ENCODE data around the gene NHSL1.

Gene NHSL1

DNA sequence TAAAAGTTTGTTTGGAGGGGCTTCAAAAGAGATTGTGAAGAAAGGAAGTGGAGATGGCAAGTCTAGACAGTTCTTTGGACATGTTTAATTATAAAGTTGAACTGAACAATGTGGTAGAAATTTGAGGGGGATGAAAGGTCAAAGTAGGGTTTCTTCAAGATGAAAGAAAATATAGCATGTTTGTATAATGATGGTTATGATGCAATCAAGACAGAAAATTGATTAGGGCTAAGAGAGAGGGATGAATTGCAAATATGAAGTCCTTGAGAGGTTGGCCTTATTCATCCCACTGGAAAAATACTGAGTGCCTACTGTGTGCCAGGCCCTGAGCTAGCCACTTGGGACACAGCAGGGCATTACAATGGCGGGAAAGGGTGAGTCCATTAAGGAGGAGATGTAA is 37.6 kb downstream of the NHSL1 start:
- no peak for DNase-seq (ENCODE audit: low read depth)

DNA sequence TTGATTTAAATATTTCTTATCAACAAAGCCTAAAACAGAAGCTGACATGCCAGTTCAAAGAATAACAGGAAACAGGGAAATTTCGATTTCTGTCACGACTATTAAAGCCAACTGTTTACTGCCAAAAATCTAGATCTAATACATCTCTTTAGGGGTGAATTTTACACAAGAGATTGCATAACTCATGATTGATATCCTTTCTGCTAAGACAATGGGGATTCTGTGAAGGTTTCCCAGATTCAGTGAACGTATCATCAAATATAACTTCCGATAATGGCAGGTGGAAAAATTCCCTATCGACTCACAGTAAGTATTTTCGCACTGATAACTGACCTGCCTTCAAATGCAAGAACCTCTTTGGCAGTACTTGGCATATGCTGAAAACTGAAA is 42.9 kb downstream of the NHSL1 start:
- DNase-seq (ENCODE audit: low read depth), result no peak

DNA sequence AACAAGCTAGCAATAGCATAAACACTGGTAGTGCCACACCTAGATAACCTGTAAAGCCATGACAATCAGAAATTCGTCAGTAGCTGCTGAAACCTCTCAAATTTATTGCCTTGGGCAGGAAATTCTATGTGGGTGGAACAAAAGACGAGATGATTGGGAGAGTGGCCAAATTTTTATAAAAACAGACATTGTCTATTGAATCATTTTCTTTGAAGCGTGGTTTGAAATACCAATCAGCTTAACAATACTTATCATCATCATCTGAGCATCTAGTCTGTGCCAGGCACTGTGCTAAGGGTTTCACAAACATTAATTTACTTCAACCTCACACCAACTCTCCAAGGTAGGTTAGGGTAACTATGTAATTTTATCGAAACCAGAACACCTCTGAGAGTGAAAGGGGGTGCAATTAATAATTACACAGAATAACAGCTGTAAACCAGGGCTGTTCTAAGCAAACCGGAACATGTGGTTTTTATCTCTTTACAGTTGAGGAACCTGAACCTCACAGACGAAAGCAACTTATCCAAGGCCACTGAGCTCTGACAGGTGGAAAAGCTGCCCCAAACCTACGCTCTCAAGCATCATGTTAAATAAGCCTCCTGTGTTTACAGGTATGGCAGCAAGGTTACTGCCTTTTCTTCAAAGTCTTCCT is 43.4 kb downstream of the NHSL1 start:
- DNase-seq (ENCODE audit: low read depth), result peak; percentile 18

DNA sequence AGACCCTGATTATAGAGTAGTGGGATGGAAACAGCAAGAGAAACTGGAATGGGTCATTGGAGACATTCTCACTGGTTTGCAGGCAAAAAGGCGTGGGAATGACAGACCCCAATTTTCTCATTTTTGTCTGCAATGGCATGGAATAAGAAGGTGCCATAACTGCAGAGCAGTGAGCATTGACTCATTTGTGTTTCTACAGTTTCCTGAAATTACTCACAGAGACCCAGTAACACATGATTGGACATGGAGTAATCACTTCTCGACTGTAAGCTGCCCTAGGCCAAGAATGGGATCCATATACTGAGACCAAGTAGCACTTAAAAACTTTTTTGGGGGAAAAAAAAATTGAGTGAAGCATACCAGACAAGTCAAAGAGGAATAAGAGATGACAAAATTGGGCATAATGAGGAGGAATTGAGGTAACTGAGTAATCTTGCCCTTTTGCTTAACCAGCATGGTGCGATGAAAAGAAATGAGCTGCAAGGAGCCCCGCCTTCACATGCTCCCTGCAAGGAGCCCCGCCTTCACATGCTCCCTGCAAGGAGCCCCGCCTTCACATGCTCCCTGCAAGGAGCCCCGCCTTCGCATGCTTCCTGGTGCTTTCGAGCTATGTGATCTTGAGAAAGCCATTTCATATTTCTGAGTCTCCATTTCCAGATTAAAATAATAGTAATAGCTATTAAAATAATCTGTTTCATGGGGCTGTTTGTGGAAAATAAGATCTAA is 44.1 kb downstream of the NHSL1 start:
- DNase-seq (ENCODE audit: low read depth), result no peak

DNA sequence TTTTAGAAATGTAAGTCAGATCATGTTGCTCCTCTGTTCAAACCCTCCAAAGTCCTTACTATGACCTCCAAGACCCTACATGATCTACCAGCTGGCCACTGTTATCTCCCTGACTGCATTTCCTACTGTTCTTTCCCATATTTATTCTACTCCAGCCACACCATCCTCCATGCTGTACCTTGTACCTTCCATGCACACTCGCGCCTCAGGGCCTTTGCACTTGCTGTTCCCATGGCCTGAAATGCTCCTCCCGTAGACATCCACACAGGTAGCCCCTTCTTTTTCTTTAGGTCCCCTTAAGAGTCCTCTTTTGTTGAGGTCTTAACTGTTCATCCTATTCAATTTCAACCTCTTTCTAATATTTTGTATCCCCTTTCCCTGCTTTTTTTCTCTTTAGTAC is 48.3 kb downstream of the NHSL1 start:
- no peak for DNase-seq (ENCODE audit: low read depth)

DNA sequence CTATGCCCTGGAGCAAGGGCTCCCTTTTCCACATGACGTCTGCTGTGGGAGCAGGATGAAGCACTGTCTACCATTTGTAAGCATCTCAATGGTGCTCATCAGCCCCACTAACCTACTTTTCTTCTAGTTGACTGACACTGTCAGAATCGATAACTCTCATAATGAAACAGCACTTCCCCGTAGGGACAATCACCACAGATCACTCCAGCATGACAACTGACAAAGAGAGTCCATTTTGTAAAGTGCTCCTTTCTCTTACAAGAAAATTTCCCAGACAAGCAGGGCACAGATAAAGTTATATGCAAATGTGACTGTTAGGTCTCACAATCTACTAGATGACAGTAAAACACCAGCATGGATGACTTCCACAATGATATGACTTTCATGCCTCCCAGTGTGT is 48.8 kb downstream of the NHSL1 start:
- DNase-seq (ENCODE audit: low read depth), result no peak

DNA sequence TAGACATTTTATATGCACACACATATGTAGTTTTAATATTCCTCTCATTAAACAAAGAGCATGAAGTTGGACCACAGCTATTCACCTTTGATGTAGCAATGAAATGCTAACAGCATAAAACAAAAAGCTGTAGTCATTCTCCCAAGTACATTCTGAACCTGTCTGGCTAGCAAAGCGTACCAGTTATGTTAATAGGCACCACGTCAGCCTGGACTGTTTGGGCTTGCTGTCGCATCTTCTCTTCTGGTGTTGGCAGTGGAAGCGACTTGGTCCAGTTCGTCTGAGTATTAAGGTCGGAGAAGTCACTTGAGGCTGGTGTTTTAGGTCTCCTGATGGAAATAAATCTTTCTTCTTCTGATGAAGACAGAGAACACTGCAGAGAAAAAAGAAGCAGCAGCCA is 52.5 kb downstream of the NHSL1 start:
- no peak for DNase-seq (ENCODE audit: low read depth)

DNA sequence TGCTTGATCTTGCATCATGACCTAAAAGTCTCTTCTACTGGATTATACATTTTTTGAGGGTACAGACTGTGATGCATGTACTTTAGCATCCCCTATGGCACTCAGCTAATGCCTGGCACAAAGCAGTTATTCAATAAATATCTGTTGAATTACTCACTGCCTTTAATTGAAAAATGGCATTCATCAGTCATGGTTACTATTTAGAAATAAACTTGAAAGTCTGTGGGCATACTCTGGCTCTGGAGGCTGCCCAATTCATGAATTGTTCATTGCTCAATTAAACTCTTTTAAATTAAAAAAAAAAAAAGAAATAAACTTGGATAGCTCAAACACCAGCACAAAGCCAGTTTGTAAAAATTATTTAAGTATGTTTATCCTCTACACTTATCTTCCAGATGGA is 55.3 kb downstream of the NHSL1 start:
- DNase-seq (ENCODE audit: low read depth), result no peak

DNA sequence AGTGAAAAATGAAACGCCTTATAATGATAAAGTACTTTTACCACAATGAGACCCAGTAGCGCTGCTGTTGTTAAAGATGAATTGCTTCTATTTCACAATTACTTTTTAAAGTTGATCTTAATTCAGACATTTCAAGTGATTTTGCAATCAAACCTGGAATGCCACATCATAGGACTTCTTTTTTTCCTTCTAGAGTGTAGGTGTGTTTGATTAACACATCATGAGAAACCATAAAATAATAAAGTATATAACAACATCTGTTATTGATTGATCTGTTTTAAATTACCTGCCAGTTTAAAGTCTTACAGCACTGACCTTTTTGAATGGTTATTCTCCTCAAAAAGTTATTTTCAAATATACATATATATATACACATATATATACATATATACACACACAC is 56.6 kb downstream of the NHSL1 start:
- DNase-seq (ENCODE audit: low read depth), result no peak

DNA sequence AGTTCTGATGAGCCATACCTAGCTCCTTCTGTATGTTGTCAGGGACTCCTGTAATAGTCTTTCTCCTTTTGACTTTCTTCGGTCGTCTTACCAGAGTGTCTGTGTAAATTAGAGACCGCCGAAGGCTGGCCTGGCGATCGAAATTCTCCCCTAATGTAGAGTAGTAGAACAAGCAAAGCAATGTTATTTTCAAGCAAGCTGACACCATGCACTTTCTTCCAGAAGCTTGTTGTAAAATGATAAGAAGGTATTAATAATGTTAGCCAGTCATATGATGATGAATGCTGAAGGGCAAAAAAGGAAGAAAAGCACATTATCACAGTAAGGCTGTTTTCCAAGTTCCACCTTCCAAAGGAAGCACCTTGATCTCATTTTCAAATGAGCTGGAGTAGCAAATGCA is 57.3 kb downstream of the NHSL1 start:
- no peak for DNase-seq (ENCODE audit: low read depth)

DNA sequence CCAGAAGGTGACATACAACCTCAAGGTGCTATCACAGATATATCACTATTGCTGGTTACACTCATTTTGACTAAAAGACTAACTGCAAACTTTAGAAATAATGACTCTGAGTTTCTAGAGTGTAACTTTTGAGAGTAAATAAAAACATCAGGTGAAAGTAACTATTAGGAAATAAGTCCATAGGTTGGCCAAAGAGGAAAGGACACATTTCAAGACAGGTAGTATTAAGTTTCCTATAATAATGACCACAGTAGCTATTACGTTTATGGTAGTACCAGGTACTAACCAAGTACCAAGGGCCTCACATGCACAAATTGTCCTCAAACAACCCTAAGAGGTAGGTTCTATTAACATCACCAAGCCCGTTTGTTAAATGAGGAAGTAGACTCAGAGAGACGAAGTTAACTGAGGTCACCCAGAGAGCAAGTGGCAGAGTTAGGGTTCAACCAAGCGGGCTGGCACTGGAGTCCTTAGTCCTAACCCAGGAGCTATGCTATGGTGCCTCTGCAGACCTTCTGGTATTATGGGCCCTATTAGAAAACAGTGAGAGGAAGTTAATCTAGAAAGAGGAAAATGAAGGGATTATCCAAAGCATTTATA is 58.4 kb downstream of the NHSL1 start:
- DNase-seq (ENCODE audit: low read depth), result no peak

DNA sequence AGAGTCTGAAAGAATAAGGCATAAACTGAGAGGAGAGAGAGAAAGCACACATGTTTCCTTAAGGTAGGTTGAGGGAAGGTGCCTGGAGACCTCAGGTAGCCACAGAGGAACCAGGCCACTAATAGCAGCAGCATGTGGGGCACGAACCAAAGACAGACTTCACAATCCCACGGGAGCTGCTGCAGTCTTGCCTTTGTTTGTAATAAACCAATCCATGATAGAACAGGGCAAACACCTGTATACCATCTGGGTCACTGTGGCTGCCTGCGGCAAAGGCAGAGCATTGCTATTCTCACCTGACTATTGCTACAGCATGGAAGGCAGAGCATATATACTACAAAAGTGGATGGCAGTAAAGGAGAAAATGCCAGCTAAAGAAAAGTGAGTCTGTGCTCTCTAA is 59.0 kb downstream of the NHSL1 start:
- no peak for DNase-seq (ENCODE audit: low read depth)

DNA sequence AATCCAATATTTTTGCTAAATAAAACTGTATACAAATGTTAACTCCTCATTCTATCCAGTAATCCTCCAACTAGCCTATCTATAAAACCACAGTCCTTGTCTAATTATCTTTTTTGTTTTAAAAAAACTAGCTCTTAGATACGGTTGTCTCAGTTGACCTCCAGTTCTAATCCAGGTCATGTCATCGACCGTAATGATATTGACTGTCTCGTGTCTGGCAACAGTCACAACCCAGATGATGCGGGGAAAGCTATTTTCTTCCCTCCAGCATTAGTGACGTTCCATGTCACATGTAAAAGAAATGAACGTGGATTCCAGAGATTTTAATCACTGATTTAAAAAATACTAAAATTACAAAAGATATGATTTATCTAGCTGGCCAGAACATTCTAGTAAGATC is 59.7 kb downstream of the NHSL1 start:
- no peak for DNase-seq (ENCODE audit: low read depth)

DNA sequence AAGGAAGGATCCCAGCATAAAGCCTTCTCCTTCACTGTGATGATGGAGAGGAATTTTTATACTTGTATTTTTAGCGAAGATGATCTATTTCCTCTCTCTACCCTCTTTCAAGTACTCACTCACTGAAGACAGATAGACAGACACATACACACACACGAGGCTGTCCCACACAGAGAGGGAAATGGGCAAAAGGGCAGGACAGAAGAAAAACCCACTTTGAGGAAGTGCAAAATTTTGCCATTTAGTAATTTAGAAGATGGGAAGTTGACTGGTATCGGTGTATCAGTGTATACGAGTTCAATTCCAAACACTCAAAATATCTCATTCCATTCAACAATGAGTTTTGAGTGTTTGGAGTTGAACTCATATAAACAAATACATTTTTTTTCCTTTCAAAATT is 64.4 kb downstream of the NHSL1 start:
- no peak for DNase-seq (ENCODE audit: low read depth)

DNA sequence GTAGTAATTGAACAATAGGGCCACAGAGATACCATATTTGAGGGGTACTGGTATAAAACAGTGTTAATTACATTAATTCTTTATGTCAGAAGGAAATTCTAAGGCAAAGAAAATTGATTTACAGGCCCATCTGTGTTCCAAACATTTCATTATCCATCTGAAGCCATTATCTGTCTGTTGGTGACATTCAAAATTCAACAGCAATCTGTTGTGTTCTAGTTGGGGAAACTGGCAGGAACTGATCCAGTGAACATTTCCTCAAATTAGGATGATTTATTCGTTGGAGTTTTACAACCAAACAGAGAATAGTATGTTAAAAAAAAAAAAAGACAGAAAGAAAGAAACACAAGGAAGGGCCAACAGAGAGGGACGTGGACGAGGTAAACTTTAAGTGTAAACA is 65.2 kb downstream of the NHSL1 start:
- DNase-seq (ENCODE audit: low read depth), result no peak

DNA sequence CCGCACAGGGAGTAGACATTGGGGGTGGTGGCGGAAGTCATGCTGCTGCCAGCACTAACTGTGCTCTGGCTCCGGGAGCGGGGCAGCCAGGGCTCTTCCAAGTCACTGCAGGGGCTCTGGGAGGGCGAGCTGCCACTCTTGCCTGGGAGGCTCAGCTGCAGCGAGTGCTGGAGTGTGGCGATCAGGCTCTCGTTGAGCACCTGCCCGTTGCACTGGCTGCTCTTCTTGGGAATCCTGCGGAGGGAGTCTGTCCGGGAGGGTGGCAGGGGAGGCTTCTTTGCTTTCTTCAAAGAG is 67.3 kb downstream of the NHSL1 start:
- no peak for DNase-seq (ENCODE audit: low read depth)

DNA sequence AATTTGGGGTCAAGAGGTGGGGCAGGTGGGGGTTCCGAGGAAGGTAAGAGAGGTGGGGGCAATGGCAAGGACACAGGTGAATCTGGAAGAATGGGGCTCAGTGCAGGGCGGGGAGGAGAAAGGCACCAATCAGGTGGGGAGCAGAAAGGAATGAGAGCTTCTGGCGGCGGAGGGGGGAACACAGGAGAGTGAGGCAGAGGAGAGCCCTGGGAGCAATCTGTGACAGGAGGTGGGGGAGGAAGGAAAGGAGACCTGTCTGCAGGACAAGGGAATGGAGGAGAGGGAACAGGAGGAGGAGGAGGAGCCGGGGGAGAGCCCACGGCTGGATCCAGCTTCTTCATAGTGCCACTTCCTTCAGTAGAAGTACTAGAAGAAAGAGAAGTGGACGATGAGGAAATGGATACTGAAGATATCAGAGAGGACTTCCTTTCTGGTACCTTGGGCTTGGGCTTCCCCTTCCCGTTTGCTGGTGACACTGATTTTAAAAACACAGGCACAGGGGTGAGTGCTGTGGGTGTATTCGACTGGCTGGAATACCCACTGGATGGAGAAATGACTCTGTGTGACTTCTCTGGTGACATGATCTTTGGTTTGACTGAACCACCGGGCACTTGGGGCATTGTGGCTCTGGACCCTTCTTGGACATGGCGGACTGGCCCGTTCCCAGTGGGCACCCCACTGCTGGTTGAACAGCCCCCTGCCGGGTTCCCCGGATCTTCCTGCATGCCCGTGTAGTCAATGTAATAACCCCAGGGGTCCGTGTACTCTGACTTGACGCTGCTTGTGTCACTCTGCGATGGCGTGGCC is 67.8 kb downstream of the NHSL1 start:
- DNase-seq (ENCODE audit: low read depth), result no peak

DNA sequence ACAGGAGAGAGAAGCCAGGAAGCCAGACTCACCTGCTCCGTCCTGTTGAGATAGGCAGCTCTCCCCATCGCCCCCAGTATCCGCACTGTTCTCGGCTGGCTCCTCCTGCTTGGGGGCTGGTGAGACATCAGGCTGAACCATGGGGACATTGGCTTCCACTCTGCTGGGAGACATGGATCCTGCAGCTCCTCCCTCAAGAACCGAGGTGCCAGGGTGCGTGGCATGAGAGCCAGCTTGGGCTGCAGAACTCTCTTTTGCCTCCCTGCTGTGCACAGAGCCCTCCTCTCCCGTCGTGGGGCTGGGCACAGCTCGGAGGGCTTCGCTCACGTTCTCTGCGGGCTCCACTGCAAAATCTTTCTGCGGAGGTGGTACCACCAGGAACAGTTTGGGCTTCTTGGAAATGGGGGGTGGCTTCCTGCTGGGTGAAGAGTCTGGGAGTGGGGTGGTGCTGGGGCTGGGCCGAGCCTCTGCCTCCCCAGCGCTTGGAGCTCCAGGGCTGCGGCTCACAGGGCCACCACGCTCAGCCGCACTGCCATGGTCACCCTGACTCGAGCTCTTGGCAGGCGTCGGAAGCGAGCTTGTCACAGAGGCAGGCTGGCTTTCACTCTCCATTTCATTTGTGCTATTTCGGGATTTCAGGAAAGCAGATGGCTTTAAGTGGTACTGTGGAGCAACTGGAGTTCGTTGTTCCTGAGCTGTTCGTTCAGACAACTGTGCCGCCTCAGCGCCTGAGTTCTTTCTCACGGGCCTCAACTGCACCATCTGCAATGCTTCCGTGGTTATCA is 68.7 kb downstream of the NHSL1 start:
- DNase-seq (ENCODE audit: low read depth), result no peak

DNA sequence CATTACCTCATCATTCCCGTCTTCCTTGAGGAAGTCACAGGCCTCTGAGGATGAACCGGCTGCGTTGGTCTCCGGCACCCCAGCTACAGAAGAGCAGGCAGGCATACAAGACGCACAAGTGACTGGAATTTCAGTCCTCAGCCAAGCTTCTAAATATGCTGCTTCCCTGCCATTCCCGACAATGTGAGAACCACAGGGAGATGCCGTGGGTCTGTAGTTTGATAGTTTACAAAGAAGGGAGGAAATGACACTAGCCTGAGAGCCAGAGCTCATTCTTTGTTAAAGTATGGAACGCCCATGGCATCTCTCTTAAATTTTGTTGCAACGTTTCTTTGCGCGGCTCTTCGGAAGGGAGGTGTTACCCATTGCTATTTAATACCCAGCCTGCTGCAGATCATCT is 69.5 kb downstream of the NHSL1 start:
- DNase-seq (ENCODE audit: low read depth), result no peak

DNA sequence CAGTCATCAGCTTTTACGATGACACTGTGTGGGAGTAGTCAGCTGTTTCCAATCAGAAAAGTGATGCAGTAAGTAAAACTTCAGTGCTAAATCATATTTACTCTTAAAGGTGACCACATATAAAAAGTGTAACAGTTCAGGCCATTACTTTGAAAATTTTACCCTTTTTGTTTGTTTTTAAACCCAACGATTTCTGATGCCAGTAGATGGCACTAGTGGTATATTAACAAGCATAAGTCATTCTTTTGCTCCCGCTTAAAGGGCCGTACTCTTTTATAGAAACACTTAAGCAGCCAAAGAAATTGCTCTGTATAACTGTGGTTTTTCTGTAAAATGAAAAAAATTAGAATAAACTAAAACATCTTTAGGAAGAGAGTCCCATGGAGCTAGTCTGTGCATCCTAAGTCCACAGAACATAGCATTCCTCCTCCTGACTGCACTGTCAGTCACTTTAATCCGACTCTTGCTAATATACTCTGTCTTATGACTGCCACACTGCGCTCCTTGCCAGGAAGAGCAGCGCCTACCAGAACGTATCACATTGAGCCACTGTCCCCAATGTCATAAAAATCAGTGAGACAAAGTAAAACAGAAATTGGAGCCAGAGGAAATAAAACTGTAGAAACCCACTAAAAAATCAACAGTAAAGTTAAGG is 70.2 kb downstream of the NHSL1 start:
- peak; percentile 47 for DNase-seq (ENCODE audit: low read depth)

DNA sequence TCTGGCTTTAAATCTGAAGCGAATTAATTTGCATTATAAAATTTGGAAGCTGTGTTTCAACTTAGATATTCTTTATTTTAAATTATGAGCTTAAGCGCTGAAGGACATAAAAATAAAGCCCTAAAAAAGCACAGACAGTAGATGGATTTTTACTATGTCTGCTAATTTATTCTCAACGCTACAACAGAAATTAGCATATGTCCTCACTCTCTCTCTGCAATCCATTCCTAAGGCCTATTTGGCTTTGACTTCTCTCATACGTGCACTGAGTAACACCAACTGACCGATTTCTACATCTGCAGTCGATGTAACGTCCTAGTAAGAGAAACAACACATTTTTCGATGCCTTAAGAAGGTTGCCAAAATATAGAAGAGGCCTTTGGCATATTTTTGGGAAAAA is 71.6 kb downstream of the NHSL1 start:
- DNase-seq (ENCODE audit: low read depth), result no peak

Measured in stromal cell of bone marrow (primary cell).